IMR-90 (cell line): ENCODE measurements around the gene MAMLD1. TPM values are rescaled to one million over a fixed set of nuclear protein-coding genes. Genes with fewer than 3 reads are reported as not detected.

Source experiments
- ATAC-seq: fragments of 200-7000 bp; cut with Tn5 transposase; 2 replicates; pipeline ENCODE4 v1.9.1; 2020; ENCODE audit warnings: low read depth, mild to moderate bottlenecking, moderate library complexity
- BruUV-seq: library from RNA; stranded (reverse); fragments of 400-500 nt; replicated peaks from 2 replicates; lab custom pipeline; 2021; lab: Mats Ljungman, UMichigan
- CTCF ChIA-PET: fragments of 300-600 bp; formaldehyde crosslinking; extraction: SDS; loops from one replicate; lab custom pipeline; 2021; ENCODE audit warnings: antibody characterized with exemption; lab: Yijun Ruan, JAX
- POLR2A ChIA-PET: fragments of 300-600 bp; sonication (Branson Sonifier 250); formaldehyde crosslinking; loops from one replicate; lab custom pipeline; 2022; ENCODE audit warnings: antibody characterized with exemption; ENCODE audit not compliant: unreplicated experiment; lab: Charles Lee
- DNase-seq: peaks from one replicate; pipeline ENCODE4 v3.0.0; 2013
- H2AFZ ChIP-seq: replicated peaks from 2 replicates; pipeline ENCODE3; 2013; ENCODE audit warnings: low read length, mild to moderate bottlenecking; ENCODE audit not compliant: poor library complexity
- H2AK5ac ChIP-seq: 2 replicates; pipeline ENCODE4 v1.6.1; 2013; ENCODE audit warnings: low read depth, low read length, inconsistent platforms
- H2AK9ac ChIP-seq: replicated peaks from 2 replicates; pipeline ENCODE3; 2013; ENCODE audit warnings: mild to moderate bottlenecking, low read depth, low read length, moderate library complexity; ENCODE audit not compliant: poor library complexity
- H2BK120ac ChIP-seq: 2 replicates; pipeline ENCODE4 v1.6.1; 2013; ENCODE audit warnings: low read depth, low read length, inconsistent platforms
- H2BK15ac ChIP-seq: 3 replicates; pipeline ENCODE4 v1.6.1; 2013; ENCODE audit warnings: low read depth, low read length, inconsistent platforms
- H2BK20ac ChIP-seq: 2 replicates; pipeline ENCODE4 v1.6.1; 2013; ENCODE audit warnings: low read depth, mild to moderate bottlenecking, inconsistent platforms, low read length, moderate library complexity
- H2BK5ac ChIP-seq: 2 replicates; pipeline ENCODE4 v1.6.1; 2013; ENCODE audit warnings: mild to moderate bottlenecking, low read depth, low read length, inconsistent platforms; ENCODE audit not compliant: poor library complexity, severe bottlenecking
- H3K14ac ChIP-seq: replicated peaks from 2 replicates; pipeline ENCODE4 v1.6.1; 2013; ENCODE audit warnings: low read depth, low read length, inconsistent platforms
- H3K18ac ChIP-seq: 2 replicates; pipeline ENCODE4 v1.6.1; 2013; ENCODE audit warnings: low read depth, low read length, control low read depth
- H3K23ac ChIP-seq: 2 replicates; pipeline ENCODE4 v1.6.1; 2013; ENCODE audit warnings: low read depth, low read length, inconsistent platforms
- H3K27ac ChIP-seq: 2 replicates; pipeline ENCODE4 v1.5.1; 2013; ENCODE audit warnings: mild to moderate bottlenecking, control low read depth, low read length; ENCODE audit not compliant: insufficient read depth
- H3K27me3 ChIP-seq: 2 replicates; pipeline ENCODE4 v1.6.1; 2013; ENCODE audit warnings: low read length; ENCODE audit not compliant: control insufficient read depth, insufficient read depth
- H3K36me3 ChIP-seq: 2 replicates; pipeline ENCODE4 v1.6.1; 2013; ENCODE audit warnings: low read length, mixed read lengths; ENCODE audit not compliant: control insufficient read depth, insufficient read depth
- H3K4ac ChIP-seq: 2 replicates; pipeline ENCODE4 v1.6.1; 2013; ENCODE audit warnings: low read depth, low read length, inconsistent platforms
- H3K4me1 ChIP-seq: 2 replicates; pipeline ENCODE4 v1.6.1; 2013; ENCODE audit warnings: low read length, mixed read lengths; ENCODE audit not compliant: control insufficient read depth, insufficient read depth
- H3K4me2 ChIP-seq: 2 replicates; pipeline ENCODE4 v1.6.1; 2013; ENCODE audit warnings: low read depth, mild to moderate bottlenecking, control low read depth, low read length, moderate library complexity
- H3K4me3 ChIP-seq: 2 replicates; pipeline ENCODE4 v1.5.1; 2013; ENCODE audit warnings: low read depth, mild to moderate bottlenecking, control low read depth, low read length, moderate library complexity; ENCODE audit not compliant: insufficient read depth
- H3K56ac ChIP-seq: 2 replicates; pipeline ENCODE4 v1.6.1; 2013; ENCODE audit warnings: low read length, inconsistent platforms; ENCODE audit not compliant: insufficient read depth; ENCODE audit errors: extremely low read depth
- H3K79me1 ChIP-seq, 2 experiments: 2 replicates each; pipeline ENCODE4 v1.6.1; 2013; ENCODE audit warnings: low read length in 2 of 2, inconsistent platforms in 1 of 2, low read depth in 1 of 2
- H3K9ac ChIP-seq: 2 replicates; pipeline ENCODE4 v1.6.1; 2013; ENCODE audit warnings: low read depth, low read length, control low read depth
- H3K9me1 ChIP-seq: 2 replicates; pipeline ENCODE4 v1.6.1; 2013; ENCODE audit warnings: low read length, inconsistent platforms; ENCODE audit not compliant: insufficient read depth
- H3K9me3 ChIP-seq: 2 replicates; pipeline ENCODE4 v1.6.1; 2013; ENCODE audit warnings: low read length; ENCODE audit not compliant: control insufficient read depth, insufficient read depth
- H4K20me1 ChIP-seq: 2 replicates; pipeline ENCODE4 v1.6.1; 2013; ENCODE audit warnings: low read length, inconsistent platforms; ENCODE audit not compliant: insufficient read depth
- H4K5ac ChIP-seq: 2 replicates; pipeline ENCODE4 v1.6.1; 2013; ENCODE audit warnings: mild to moderate bottlenecking, low read depth, low read length, control low read depth
- H4K8ac ChIP-seq, 2 experiments: 2 replicates each; pipeline ENCODE4 v1.6.1; 2013; ENCODE audit warnings: low read depth in 2 of 2, low read length in 2 of 2, control low read depth in 1 of 2, inconsistent platforms in 1 of 2
- H4K91ac ChIP-seq: 2 replicates; pipeline ENCODE4 v1.6.1; 2013; ENCODE audit warnings: low read depth, low read length, inconsistent platforms; ENCODE audit not compliant: insufficient read depth
- BHLHE40 ChIP-seq: fragments of 150-350 bp; IDR thresholded peaks from 2 replicates; pipeline ENCODE4 v1.6.1; 2016; ENCODE audit warnings: mild to moderate bottlenecking, low read depth, low read length
- CEBPB ChIP-seq: IDR thresholded peaks from 2 replicates; pipeline ENCODE4 v1.6.1; 2012; ENCODE audit warnings: low read depth, low read length, improper control_type of control experiment
- CHD1 ChIP-seq: IDR thresholded peaks from 2 replicates; pipeline ENCODE4 v1.6.1; 2012; ENCODE audit warnings: low read depth, low read length, improper control_type of control experiment
- FOS ChIP-seq: fragments of 150-350 bp; IDR thresholded peaks from 2 replicates; pipeline ENCODE4 v1.6.1; 2016; ENCODE audit warnings: low read depth, low read length
- MAZ ChIP-seq: IDR thresholded peaks from 2 replicates; pipeline ENCODE4 v1.6.1; 2012; ENCODE audit warnings: low read depth, mild to moderate bottlenecking, low read length, improper control_type of control experiment, moderate library complexity, borderline replicate concordance
- MXI1 ChIP-seq: IDR thresholded peaks from 2 replicates; pipeline ENCODE4 v1.6.1; 2012; ENCODE audit warnings: low read depth, mild to moderate bottlenecking, low read length, moderate library complexity, borderline replicate concordance
- NFE2L2 ChIP-seq: fragments of 150-350 bp; IDR thresholded peaks from 2 replicates; pipeline ENCODE4 v1.6.1; 2016; ENCODE audit warnings: low read depth, mild to moderate bottlenecking, low read length
- POLR2A ChIP-seq: IDR thresholded peaks from 2 replicates; pipeline ENCODE4 v1.6.1; 2012; ENCODE audit warnings: mild to moderate bottlenecking, low read depth, low read length
- RAD21 ChIP-seq: IDR thresholded peaks from 2 replicates; pipeline ENCODE4 v1.6.1; 2012; ENCODE audit warnings: low read length, improper control_type of control experiment
- RFX5 ChIP-seq: IDR thresholded peaks from 2 replicates; pipeline ENCODE4 v1.8.0; 2012; ENCODE audit warnings: low read depth, mild to moderate bottlenecking, low read length, moderate library complexity
- SMC3 ChIP-seq: fragments of 150-350 bp; IDR thresholded peaks from 2 replicates; pipeline ENCODE4 v1.6.1; 2016; ENCODE audit warnings: low read depth, mild to moderate bottlenecking, antibody characterized with exemption, low read length, moderate library complexity
- WGBS, 2 experiments: methylation state at CpG; one replicate each; pipeline versions ENCODE4 v1.1.5 to v1.1.7; 2013; ENCODE audit warnings: missing lambda C conversion rate in 2 of 2; ENCODE audit not compliant: insufficient read length in 1 of 2; ENCODE audit errors: extremely low coverage in 2 of 2; 5-methylcytosine and 5-hydroxymethylcytosine counted together
- dilution Hi-C: fragments of 300-500 bp; cut with HindIII; formaldehyde crosslinking; loops from one replicate; pipeline ENCODE4 v1.14.3; 2018; ENCODE audit warnings: low sequenced_read_pairs; ENCODE audit not compliant: unreplicated experiment
- in situ Hi-C: fragments of 300-500 bp; cut with MboI; formaldehyde crosslinking; loops from 3 replicates; pipeline ENCODE4 v1.14.3; 2019; ENCODE audit warnings: low sequenced_read_pairs, inconsistent platforms, mixed read lengths
- intact Hi-C: fragments of 100-400 bp; cut with micrococcal nuclease; formaldehyde crosslinking; loops from 2 replicates; pipeline ENCODE4 v1.10.0; 2022
- polyA plus RNA-seq, 3 experiments: library from polyadenylated mRNA; depleted of rRNA; stranded (reverse); fragments of >200 nt; gene quantifications; 2 replicates each; pipeline ENCODE4 v1.2.3, GENCODE V29; 2012; ENCODE audit warnings: low replicate concordance in 1 of 3
- total RNA-seq: library from RNA; depleted of rRNA; stranded (reverse); fragments of >200 nt; gene quantifications from 2 replicates; pipeline ENCODE4 v1.2.3, GENCODE V29; 2012
- TF ChIP-seq, protein P1 (sequence below): conservative IDR thresholded peaks from 2 replicates; pipeline ENCODE4 v1.5.1; 2012; ENCODE audit warnings: mild to moderate bottlenecking, low read depth, low read length, improper control_type of control experiment
- TF ChIP-seq, protein P2 (sequence below): fragments of 150-350 bp; IDR thresholded peaks from 2 replicates; pipeline ENCODE4 v1.6.1; 2016; ENCODE audit warnings: low read depth, mild to moderate bottlenecking, low read length, moderate library complexity, borderline replicate concordance

Gene MAMLD1
- total and polyA plus RNA-seq, 2 of the 4 experiments (the other 2 are of a cell fraction), result 1.4 to 11.0 TPM

DNA sequence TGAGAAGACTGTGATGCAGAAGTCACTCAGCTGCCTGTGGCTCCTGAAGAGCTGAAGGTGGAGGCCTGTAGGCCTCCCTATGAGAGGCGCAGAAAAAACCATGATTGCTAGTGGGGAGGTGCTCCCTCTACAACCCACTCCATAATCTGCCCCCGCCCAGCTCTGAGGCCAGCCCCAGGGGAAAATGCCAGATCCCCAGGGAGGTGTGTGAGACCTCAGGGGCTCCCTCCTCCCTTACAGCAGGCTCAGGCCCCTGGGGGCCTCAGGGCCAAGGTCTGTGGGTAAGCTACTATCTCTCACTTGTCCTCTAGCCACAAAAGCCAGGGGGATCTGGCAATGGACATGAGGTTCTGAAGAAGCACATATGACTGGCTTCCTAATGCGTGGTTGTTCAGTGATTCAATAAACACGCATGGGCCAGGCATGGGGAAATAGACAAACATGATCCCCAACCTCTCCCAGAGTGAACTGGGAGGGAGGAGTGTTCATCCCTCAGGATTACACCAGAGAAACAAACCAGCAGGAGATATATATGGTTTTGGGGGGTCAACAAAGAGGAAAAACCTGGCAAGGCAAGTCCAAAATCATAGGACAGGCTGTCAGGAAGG lies 154.3 kb downstream of the MAMLD1 start:
- H3K27me3 ChIP-seq, result no peaks in the 10 kb centered on the region
- no peaks in the 10 kb centered on the region for H3K79me1 ChIP-seq
- H3K18ac ChIP-seq, result no peak overlapping the region
- H3K9me3 ChIP-seq, result no peaks in the 10 kb centered on the region
- no peak overlapping the region for H2AK5ac ChIP-seq
- no peak overlapping the region for H4K91ac ChIP-seq
- H3K4me3 ChIP-seq, result no peak overlapping the region
- ChIA-PET CTCF (no interaction called here), POLR2A (no interaction called here)
- BruUV-seq, result no TSS peak
- no peaks in the 10 kb centered on the region for H4K20me1 ChIP-seq
- no peak overlapping the region for H3K14ac ChIP-seq
- H3K9me1 ChIP-seq, result no peaks in the 10 kb centered on the region; the same call in 1 of the 2 replicates
- peak; percentile 79 for DNase-seq
- TF ChIP-seq NFE2L2 (no peak), FOS (no peak), CHD1 (no peak), CEBPB (peak; percentile 25; the same call in 1 of the 2 replicates), POLR2A (no peak), BHLHE40 (no peak), RAD21 (no peak), MXI1 (peak; percentile 51; the same call in 1 of the 2 replicates), MAZ (no peak), RFX5 (no peak), SMC3 (no peak)
- TF ChIP-seq, protein P1, sequence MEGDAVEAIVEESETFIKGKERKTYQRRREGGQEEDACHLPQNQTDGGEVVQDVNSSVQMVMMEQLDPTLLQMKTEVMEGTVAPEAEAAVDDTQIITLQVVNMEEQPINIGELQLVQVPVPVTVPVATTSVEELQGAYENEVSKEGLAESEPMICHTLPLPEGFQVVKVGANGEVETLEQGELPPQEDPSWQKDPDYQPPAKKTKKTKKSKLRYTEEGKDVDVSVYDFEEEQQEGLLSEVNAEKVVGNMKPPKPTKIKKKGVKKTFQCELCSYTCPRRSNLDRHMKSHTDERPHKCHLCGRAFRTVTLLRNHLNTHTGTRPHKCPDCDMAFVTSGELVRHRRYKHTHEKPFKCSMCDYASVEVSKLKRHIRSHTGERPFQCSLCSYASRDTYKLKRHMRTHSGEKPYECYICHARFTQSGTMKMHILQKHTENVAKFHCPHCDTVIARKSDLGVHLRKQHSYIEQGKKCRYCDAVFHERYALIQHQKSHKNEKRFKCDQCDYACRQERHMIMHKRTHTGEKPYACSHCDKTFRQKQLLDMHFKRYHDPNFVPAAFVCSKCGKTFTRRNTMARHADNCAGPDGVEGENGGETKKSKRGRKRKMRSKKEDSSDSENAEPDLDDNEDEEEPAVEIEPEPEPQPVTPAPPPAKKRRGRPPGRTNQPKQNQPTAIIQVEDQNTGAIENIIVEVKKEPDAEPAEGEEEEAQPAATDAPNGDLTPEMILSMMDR, result no peak
- TF ChIP-seq, protein P2, sequence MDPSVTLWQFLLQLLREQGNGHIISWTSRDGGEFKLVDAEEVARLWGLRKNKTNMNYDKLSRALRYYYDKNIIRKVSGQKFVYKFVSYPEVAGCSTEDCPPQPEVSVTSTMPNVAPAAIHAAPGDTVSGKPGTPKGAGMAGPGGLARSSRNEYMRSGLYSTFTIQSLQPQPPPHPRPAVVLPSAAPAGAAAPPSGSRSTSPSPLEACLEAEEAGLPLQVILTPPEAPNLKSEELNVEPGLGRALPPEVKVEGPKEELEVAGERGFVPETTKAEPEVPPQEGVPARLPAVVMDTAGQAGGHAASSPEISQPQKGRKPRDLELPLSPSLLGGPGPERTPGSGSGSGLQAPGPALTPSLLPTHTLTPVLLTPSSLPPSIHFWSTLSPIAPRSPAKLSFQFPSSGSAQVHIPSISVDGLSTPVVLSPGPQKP, result no peak
- H2BK20ac ChIP-seq, result no peak overlapping the region
- no peak overlapping the region for H3K9ac ChIP-seq
- no peak overlapping the region for H2BK5ac ChIP-seq
- H4K8ac ChIP-seq, result no peak overlapping the region
- no peaks in the 10 kb centered on the region for H3K4me1 ChIP-seq
- no peak overlapping the region; the same call in 1 of the 2 replicates for H4K5ac ChIP-seq
- no peak overlapping the region; the same call in 1 of the 2 replicates for H3K27ac ChIP-seq
- H3K56ac ChIP-seq, result no peak overlapping the region
- H2AK9ac ChIP-seq, result no peak overlapping the region
- H3K4ac ChIP-seq, result no peak overlapping the region
- intact Hi-C loops, result no loop called here
- no peaks in the 10 kb centered on the region for H3K36me3 ChIP-seq
- no peak overlapping the region for H2BK15ac ChIP-seq
- in situ Hi-C loops, result no loop called here
- peak; percentile 84 for ATAC-seq
- dilution Hi-C loops, result no loop called here
- no CpG with 5 or more reads among the region's 4 CpGs for WGBS, 2 experiments
- H2AFZ ChIP-seq, result no peak overlapping the region
- H3K23ac ChIP-seq, result no peak overlapping the region
- H3K4me2 ChIP-seq, result no peak overlapping the region
- no peak overlapping the region for H2BK120ac ChIP-seq
